Neural crest cell (in vitro differentiated cells): Measurements from ENCODE around the gene CFAP97D1. TPM values are rescaled to one million over a fixed set of nuclear protein-coding genes. Genes with fewer than 3 reads are reported as not detected.

Source experiments
- DNase-seq: peaks from one replicate; pipeline ENCODE4 v3.0.0; 2021; ENCODE audit warnings: low read depth, mixed read lengths, low spot score
- H3K27ac Mint-ChIP-seq: one replicate; pipeline ENCODE4 v1.8.0; 2021; ENCODE audit warnings: mild to moderate bottlenecking, mixed read lengths; ENCODE audit not compliant: unreplicated experiment
- H3K27me3 Mint-ChIP-seq: 2 replicates; pipeline ENCODE4 v1.8.0; 2021; ENCODE audit warnings: low read depth, mild to moderate bottlenecking, mixed read lengths
- H3K36me3 Mint-ChIP-seq: 2 replicates; pipeline ENCODE4 v1.8.0; 2021; ENCODE audit warnings: low read depth, mild to moderate bottlenecking, mixed read lengths
- H3K4me1 Mint-ChIP-seq: 2 replicates; pipeline ENCODE4 v1.8.0; 2021; ENCODE audit warnings: mixed read lengths
- H3K4me3 Mint-ChIP-seq: one replicate; pipeline ENCODE4 v1.8.0; 2021; ENCODE audit warnings: mild to moderate bottlenecking, mixed read lengths
- H3K9me3 Mint-ChIP-seq: 2 replicates; pipeline ENCODE4 v1.8.0; 2021; ENCODE audit warnings: mixed read lengths
- total RNA-seq: library from RNA; stranded (reverse); gene quantifications from 2 replicates; pipeline ENCODE4 v1.2.1, GENCODE V29; 2021
- TF ChIP-seq, protein P1 (sequence below): fragments of 200-600 bp; sonication (generic); conservative IDR thresholded peaks from 2 replicates; pipeline ENCODE4 v1.5.0; 2021; ENCODE audit warnings: antibody characterized with exemption, mild to moderate bottlenecking

The CFAP97D1 gene
- total RNA-seq, 1 donor from 2014 or later: not detected

GRCh38 chr17:43758497-43759174 is 21.6 kb upstream of the CFAP97D1 start, which contains the start of gene SOST:
Gene SOST (minus strand): TSS chr17:43758791. CDS start chr17:43758741, 50 bp downstream.
- H3K36me3 Mint-ChIP-seq: no peaks in the 10 kb centered on the region
- H3K4me1 Mint-ChIP-seq: peaks cover 37% of the 10 kb centered on the region
- TF ChIP-seq, protein P1, sequence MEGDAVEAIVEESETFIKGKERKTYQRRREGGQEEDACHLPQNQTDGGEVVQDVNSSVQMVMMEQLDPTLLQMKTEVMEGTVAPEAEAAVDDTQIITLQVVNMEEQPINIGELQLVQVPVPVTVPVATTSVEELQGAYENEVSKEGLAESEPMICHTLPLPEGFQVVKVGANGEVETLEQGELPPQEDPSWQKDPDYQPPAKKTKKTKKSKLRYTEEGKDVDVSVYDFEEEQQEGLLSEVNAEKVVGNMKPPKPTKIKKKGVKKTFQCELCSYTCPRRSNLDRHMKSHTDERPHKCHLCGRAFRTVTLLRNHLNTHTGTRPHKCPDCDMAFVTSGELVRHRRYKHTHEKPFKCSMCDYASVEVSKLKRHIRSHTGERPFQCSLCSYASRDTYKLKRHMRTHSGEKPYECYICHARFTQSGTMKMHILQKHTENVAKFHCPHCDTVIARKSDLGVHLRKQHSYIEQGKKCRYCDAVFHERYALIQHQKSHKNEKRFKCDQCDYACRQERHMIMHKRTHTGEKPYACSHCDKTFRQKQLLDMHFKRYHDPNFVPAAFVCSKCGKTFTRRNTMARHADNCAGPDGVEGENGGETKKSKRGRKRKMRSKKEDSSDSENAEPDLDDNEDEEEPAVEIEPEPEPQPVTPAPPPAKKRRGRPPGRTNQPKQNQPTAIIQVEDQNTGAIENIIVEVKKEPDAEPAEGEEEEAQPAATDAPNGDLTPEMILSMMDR: no peak
- H3K4me3 Mint-ChIP-seq: no peak within 1 kb of the TSS
- peaks cover 5% of the 10 kb centered on the region for H3K27me3 Mint-ChIP-seq
- DNase-seq: no peak
- peak within 1 kb of the TSS; percentile 6 for H3K27ac Mint-ChIP-seq
- no peaks in the 10 kb centered on the region for H3K9me3 Mint-ChIP-seq

DNA sequence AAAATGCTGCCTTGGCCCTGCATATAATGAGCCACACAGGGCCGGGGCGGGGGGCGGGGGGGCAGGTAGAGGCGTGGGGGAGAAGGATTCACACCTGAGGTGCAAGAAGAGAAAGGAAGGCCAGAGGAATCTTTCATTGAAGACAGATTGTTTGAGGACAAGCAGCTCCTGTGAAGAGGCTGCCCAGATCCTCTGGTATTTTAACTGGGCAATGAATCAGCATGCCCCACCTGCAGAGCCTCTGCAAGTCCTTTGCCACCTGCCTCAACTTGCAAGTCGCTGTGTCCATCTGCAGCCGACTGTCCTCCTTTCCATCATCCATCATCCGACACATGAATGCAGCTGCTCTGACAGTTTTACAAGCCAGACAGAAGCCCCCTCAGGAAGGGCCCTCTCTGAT is 20.4 kb upstream of the CFAP97D1 start:
- no peaks in the 10 kb centered on the region for H3K9me3 Mint-ChIP-seq
- peak overlapping the region; percentile 57 for H3K4me3 Mint-ChIP-seq
- DNase-seq: no peak
- H3K4me1 Mint-ChIP-seq: peaks cover 37% of the 10 kb centered on the region
- H3K27me3 Mint-ChIP-seq: peaks cover 5% of the 10 kb centered on the region
- H3K36me3 Mint-ChIP-seq: no peaks in the 10 kb centered on the region
- TF ChIP-seq, protein P1: no peak
- no peak overlapping the region for H3K27ac Mint-ChIP-seq

DNA sequence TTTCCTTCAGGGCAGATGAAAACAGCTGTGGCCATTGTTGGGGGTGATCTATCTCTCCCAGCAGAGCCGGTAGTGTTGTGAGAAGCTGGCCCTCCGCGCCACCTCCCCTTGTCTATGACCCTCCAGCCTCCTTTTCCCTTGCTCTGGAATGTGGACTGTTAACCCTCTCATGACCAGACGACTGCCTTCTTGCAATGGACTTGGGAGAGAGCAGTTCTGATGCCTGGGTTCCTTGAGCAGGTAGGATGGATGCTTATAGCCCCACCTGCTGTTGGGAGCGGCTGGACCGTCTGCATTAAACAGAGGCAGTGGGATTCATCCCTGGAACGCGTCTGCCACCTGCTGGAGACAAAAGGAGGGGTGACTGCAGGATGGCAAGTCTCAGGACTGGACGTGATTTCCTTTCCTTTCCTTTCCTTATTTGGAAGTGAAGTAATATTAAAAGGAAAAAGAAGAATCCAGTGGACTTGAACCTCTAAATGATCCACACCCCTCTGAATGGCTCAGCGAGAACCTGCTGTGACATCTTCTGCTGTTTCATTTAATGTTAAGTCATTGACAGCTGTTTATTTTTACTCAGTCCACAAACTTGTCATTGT is 19.9 kb upstream of the CFAP97D1 start:
- H3K4me1 Mint-ChIP-seq: peaks cover 37% of the 10 kb centered on the region
- peak overlapping the region; percentile 35 for H3K27ac Mint-ChIP-seq
- peaks cover 5% of the 10 kb centered on the region for H3K27me3 Mint-ChIP-seq
- no peaks in the 10 kb centered on the region for H3K36me3 Mint-ChIP-seq
- DNase-seq: peak; percentile 99
- H3K9me3 Mint-ChIP-seq: no peaks in the 10 kb centered on the region
- TF ChIP-seq, protein P1: peak; percentile 100
- H3K4me3 Mint-ChIP-seq: peak overlapping the region; percentile 57

- H3K36me3 Mint-ChIP-seq: peaks cover 6% of the 10 kb centered on the region
- H3K9me3 Mint-ChIP-seq: no peaks in the 10 kb centered on the region
- H3K27ac Mint-ChIP-seq: no peak overlapping the region
- peaks cover 6% of the 10 kb centered on the region for H3K4me1 Mint-ChIP-seq
- TF ChIP-seq, protein P1: peak; percentile 76
- peak; percentile 62 for DNase-seq
- H3K27me3 Mint-ChIP-seq: no peaks in the 10 kb centered on the region
- H3K4me3 Mint-ChIP-seq: no peak overlapping the region
These were observed 13.7 kb upstream of the CFAP97D1 start for GRCh38 chr17:43766413-43767052.

DNA sequence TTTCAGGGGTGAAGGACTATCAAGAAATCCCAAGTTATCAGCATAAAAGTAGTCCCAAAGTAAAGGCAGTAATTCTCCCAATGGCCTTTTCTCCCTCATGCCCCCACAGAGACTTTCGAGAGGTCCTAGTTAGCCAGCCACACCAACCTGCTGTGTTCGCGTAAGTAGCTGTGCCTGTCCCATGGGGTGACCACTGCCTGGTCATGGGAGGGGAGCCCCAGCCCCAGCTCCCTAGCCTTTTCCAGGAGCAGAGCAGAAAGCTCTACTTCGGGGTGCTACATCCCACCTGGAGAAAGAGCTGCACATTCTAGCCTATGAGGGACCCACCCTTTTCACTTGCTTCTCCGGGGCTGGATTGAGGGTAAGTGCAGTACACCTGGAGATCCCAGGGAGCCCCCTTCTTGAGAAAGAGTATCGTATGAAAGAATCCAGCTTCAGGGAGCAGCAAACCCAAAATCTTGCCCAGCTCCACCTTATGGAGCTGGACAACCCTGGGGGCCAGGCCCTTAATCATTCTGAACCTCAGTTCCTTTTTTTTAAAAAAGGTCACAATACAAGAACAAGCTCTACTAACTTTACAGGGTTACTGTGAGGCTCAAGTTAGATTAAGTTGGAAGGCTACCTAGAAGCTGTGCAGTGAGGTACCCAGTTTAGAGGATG is 13.1 kb upstream of the CFAP97D1 start:
- TF ChIP-seq, protein P1: no peak
- Mint-ChIP-seq H3K36me3 (peaks cover 9% of the 10 kb centered on the region), H3K27me3 (no peaks in the 10 kb centered on the region), H3K9me3 (no peaks in the 10 kb centered on the region), H3K4me3 (no peak overlapping the region), H3K27ac (no peak overlapping the region), H3K4me1 (peaks cover 6% of the 10 kb centered on the region)
- DNase-seq: no peak
